Measurements from ENCODE around the gene CPA4. TPM values are rescaled to one million over a fixed set of nuclear protein-coding genes. Genes with fewer than 3 reads are reported as not detected.

Gene CPA4
- total and polyA plus RNA-seq, 4 donors: 0.03 to 0.05 TPM; not detected in 2

GRCh38 chr7:130270947-130271800, 21.8 kb upstream of the CPA4 start:
- Histone ChIP-seq H3K36me3 (ENCODE audit: control insufficient read depth in 4 of 4, insufficient read depth in 3 of 4, low read depth in 1 of 4, low read length in 3 of 4) (no peaks in the 10 kb centered on the region), H3K4me1 (ENCODE audit: control insufficient read depth in 4 of 4, insufficient read depth in 4 of 4, low read length in 3 of 4) (peaks cover 0 to 10% (median 0%) of the 10 kb centered on the region in 4 donors), H3K27me3 (ENCODE audit: control insufficient read depth in 4 of 4, insufficient read depth in 4 of 4, low read length in 3 of 4) (peaks cover 0 to 9% (median 4%) of the 10 kb centered on the region in 4 donors), H3K9me3 (ENCODE audit: control insufficient read depth in 4 of 4, low read length in 3 of 4) (peaks cover 0 to 3% (median 0%) of the 10 kb centered on the region in 4 donors), H3K9ac (ENCODE audit: low read depth in 1 of 2, low read length in 2 of 2) (no peak overlapping the region), H3K27ac (ENCODE audit: low read depth in 1 of 2, low read length in 2 of 2) (no peak overlapping the region), H3K4me3 (ENCODE audit: low read depth in 1 of 3, low read length in 3 of 3) (no peak overlapping the region)
- DNase-seq (ENCODE audit: low spot score): no peak
- TF ChIP-seq ZBTB33 (IDR thresholded peaks at IDR 0.05) (no peak), NR2F2 (IDR thresholded peaks at IDR 0.05) (no peak), MAX (IDR thresholded peaks at IDR 0.05) (no peak), SP1 (IDR thresholded peaks at IDR 0.05) (no peak)
- 90% methylated on average over 12 of the region's 12 CpGs for WGBS

GRCh38 chr7:130272381-130273080, 20.4 kb upstream of the CPA4 start:
- peaks cover 0 to 3% (median 0%) of the 10 kb centered on the region in 4 donors for H3K9me3 ChIP-seq (ENCODE audit: control insufficient read depth in 4 of 4, low read length in 3 of 4)
- H3K9ac ChIP-seq (ENCODE audit: low read depth in 1 of 2, low read length in 2 of 2): no peak overlapping the region
- TF ChIP-seq SP1 (IDR thresholded peaks at IDR 0.05) (no peak), HNF4G (IDR thresholded peaks at IDR 0.05) (no peak), REST (IDR thresholded peaks at IDR 0.05) (no peak), RAD21 (IDR thresholded peaks at IDR 0.05) (no peak), GABPA (IDR thresholded peaks at IDR 0.05 in 1 of 2, conservative IDR thresholded peaks at IDR 0.05 in 1 of 2) (no peak), CTCF (IDR thresholded peaks at IDR 0.05; ENCODE audit: low read depth, low read length, missing input control) (no peak), ZBTB33 (IDR thresholded peaks at IDR 0.05) (no peak), RXRA (IDR thresholded peaks at IDR 0.05) (no peak), ATF3 (IDR thresholded peaks at IDR 0.05) (no peak), NR2F2 (IDR thresholded peaks at IDR 0.05) (no peak), JUND (IDR thresholded peaks at IDR 0.05) (no peak), YY1 (IDR thresholded peaks at IDR 0.05) (no peak), HNF4A (conservative IDR thresholded peaks at IDR 0.05) (no peak), MAX (IDR thresholded peaks at IDR 0.05) (no peak), TAF1 (conservative IDR thresholded peaks at IDR 0.05) (no peak), EGR1 (IDR thresholded peaks at IDR 0.05; ENCODE audit: low read depth in 2 of 2) (no peak)
- H3K4me1 ChIP-seq (ENCODE audit: control insufficient read depth in 4 of 4, insufficient read depth in 4 of 4, low read length in 3 of 4): peaks cover 0 to 10% (median 0%) of the 10 kb centered on the region in 4 donors
- DNase-seq (ENCODE audit: low spot score): no peak
- WGBS: 52% methylated on average over 23 of the region's 23 CpGs
- peaks cover 0 to 11% (median 4%) of the 10 kb centered on the region in 4 donors for H3K27me3 ChIP-seq (ENCODE audit: control insufficient read depth in 4 of 4, insufficient read depth in 4 of 4, low read length in 3 of 4)
- no peak overlapping the region for H3K27ac ChIP-seq (ENCODE audit: low read depth in 1 of 2, low read length in 2 of 2)
- no peaks in the 10 kb centered on the region for H3K36me3 ChIP-seq (ENCODE audit: control insufficient read depth in 4 of 4, insufficient read depth in 3 of 4, low read depth in 1 of 4, low read length in 3 of 4)
- H3K4me3 ChIP-seq (ENCODE audit: low read depth in 1 of 3, low read length in 3 of 3): no peak overlapping the region

All from liver (tissue), 9 donors.